HEK293 (cell line): ENCODE data around the gene RASGRF2.
"Not testable (repeated sequence)": the region's sequence is repeated elsewhere in the genome, so short reads cannot be mapped to it uniquely, and the experiment has no call there.

ENCODE experiments used
- CTCF ChIA-PET: fragments of 350-600 bp; formaldehyde crosslinking; extraction: SDS; loops from one replicate; lab custom pipeline; 2021; ENCODE audit warnings: antibody characterized with exemption; lab: Yijun Ruan, JAX
- POLR2A ChIA-PET: fragments of 300-600 bp; formaldehyde crosslinking; extraction: SDS; loops from one replicate; lab custom pipeline; 2020; ENCODE audit warnings: antibody characterized with exemption, inconsistent platforms; lab: Yijun Ruan, JAX
- H3K27ac ChIP-seq: fragments of 200-500 bp; sonication (Bioruptor generic); 2 replicates; pipeline ENCODE4 v1.5.1; 2014; ENCODE audit warnings: low read depth, low read length, control low read depth, inconsistent platforms; ENCODE audit errors: extremely low read depth
- H3K36me3 ChIP-seq, 2 experiments: fragments of 200-500 bp in 1 of 2; sonication (Bioruptor generic) in 1 of 2; 1 replicate in 1 of 2; 2 replicates in 1 of 2; pipeline ENCODE4 v1.5.1; 2014 to 2017; ENCODE audit warnings: inconsistent platforms in 2 of 2, low read length in 2 of 2; ENCODE audit not compliant: control insufficient read depth in 2 of 2, insufficient read depth in 1 of 2
- H3K4me1 ChIP-seq: fragments of 200-500 bp; sonication (Bioruptor generic); 2 replicates; pipeline ENCODE4 v1.5.1; 2014; ENCODE audit warnings: mild to moderate bottlenecking, low read length, inconsistent platforms; ENCODE audit not compliant: control insufficient read depth, insufficient read depth
- H3K4me3 ChIP-seq: 2 replicates; pipeline ENCODE4 v1.5.1; 2011; ENCODE audit warnings: low read depth, mild to moderate bottlenecking, control low read depth, low read length, moderate library complexity
- H3K9me3 ChIP-seq: fragments of 200-500 bp; sonication (Bioruptor generic); 2 replicates; pipeline ENCODE4 v1.5.1; 2014; ENCODE audit warnings: low read depth, low read length, inconsistent platforms; ENCODE audit not compliant: control insufficient read depth, insufficient read depth
- AEBP2 ChIP-seq: fragments of 450-650 bp; formaldehyde crosslinking; IDR thresholded peaks from 2 replicates; pipeline ENCODE4 v1.5.1; 2016; ENCODE audit warnings: missing biosample characterization, missing genetic modification characterization, borderline replicate concordance
- GLIS1 ChIP-seq: fragments of 450-650 bp; formaldehyde crosslinking; IDR thresholded peaks from 2 replicates; pipeline ENCODE4 v1.5.1; 2016; ENCODE audit warnings: missing biosample characterization, missing genetic modification characterization
- OSR2 ChIP-seq: fragments of 450-650 bp; formaldehyde crosslinking; IDR thresholded peaks from 2 replicates; pipeline ENCODE4 v1.5.1; 2016; ENCODE audit warnings: missing biosample characterization, missing genetic modification characterization
- ZBTB44 ChIP-seq: fragments of 450-650 bp; IDR thresholded peaks from 2 replicates; pipeline ENCODE4 v1.5.1; 2018; ENCODE audit warnings: missing biosample characterization, mild to moderate bottlenecking, missing genetic modification characterization
- ZEB2 ChIP-seq: fragments of 450-650 bp; formaldehyde crosslinking; IDR thresholded peaks from 2 replicates; pipeline ENCODE4 v1.5.1; 2016; ENCODE audit warnings: missing biosample characterization, missing genetic modification characterization
- ZFHX2 ChIP-seq: fragments of 450-650 bp; formaldehyde crosslinking; conservative IDR thresholded peaks from 2 replicates; pipeline ENCODE4 v1.5.1; 2016; ENCODE audit warnings: missing biosample characterization, missing genetic modification characterization
- ZNF148 ChIP-seq: fragments of 450-650 bp; formaldehyde crosslinking; IDR thresholded peaks from 2 replicates; pipeline ENCODE4 v1.5.0; 2017; ENCODE audit warnings: missing biosample characterization, missing genetic modification characterization, borderline replicate concordance
- ZNF175 ChIP-seq: fragments of 450-650 bp; formaldehyde crosslinking; IDR thresholded peaks from 2 replicates; pipeline ENCODE4 v1.5.1; 2016; ENCODE audit warnings: missing biosample characterization, missing genetic modification characterization
- ZNF19 ChIP-seq: fragments of 450-650 bp; formaldehyde crosslinking; IDR thresholded peaks from 2 replicates; pipeline ENCODE4; 2016; ENCODE audit warnings: missing biosample characterization, missing genetic modification characterization, low read depth
- ZNF335 ChIP-seq: fragments of 450-650 bp; formaldehyde crosslinking; conservative IDR thresholded peaks from 2 replicates; pipeline ENCODE4 v1.5.1; 2016; ENCODE audit warnings: missing biosample characterization, missing genetic modification characterization
- ZNF426 ChIP-seq: fragments of 450-650 bp; formaldehyde crosslinking; IDR thresholded peaks from 2 replicates; pipeline ENCODE4 v1.5.1; 2017; ENCODE audit warnings: missing biosample characterization, missing genetic modification characterization, mild to moderate bottlenecking, inconsistent platforms, moderate library complexity
- ZNF449 ChIP-seq: fragments of 450-650 bp; formaldehyde crosslinking; IDR thresholded peaks from 2 replicates; pipeline ENCODE4 v1.5.1; 2017; ENCODE audit warnings: missing biosample characterization, mild to moderate bottlenecking, missing genetic modification characterization, moderate library complexity
- ZNF560 ChIP-seq: fragments of 450-650 bp; formaldehyde crosslinking; IDR thresholded peaks from 2 replicates; pipeline ENCODE4 v1.5.1; 2017; ENCODE audit warnings: missing biosample characterization, missing genetic modification characterization, borderline replicate concordance
- ZNF629 ChIP-seq: fragments of 450-650 bp; formaldehyde crosslinking; IDR thresholded peaks from 2 replicates; pipeline ENCODE4 v1.5.1; 2017; ENCODE audit warnings: missing biosample characterization, missing genetic modification characterization
- ZNF660 ChIP-seq: fragments of 450-650 bp; IDR thresholded peaks from 2 replicates; pipeline ENCODE4 v1.5.1; 2018; ENCODE audit warnings: missing biosample characterization, mild to moderate bottlenecking, missing genetic modification characterization
- ZNF707 ChIP-seq: fragments of 450-650 bp; formaldehyde crosslinking; IDR thresholded peaks from 2 replicates; pipeline ENCODE4 v1.5.1; 2016; ENCODE audit warnings: missing biosample characterization, missing genetic modification characterization
- ZNF768 ChIP-seq: fragments of 450-650 bp; formaldehyde crosslinking; IDR thresholded peaks from 2 replicates; pipeline ENCODE4 v1.5.1; 2018; ENCODE audit warnings: missing biosample characterization, mild to moderate bottlenecking, missing genetic modification characterization

RASGRF2 gene

GRCh38 chr5:81017320-81017719 is 57.2 kb downstream of the RASGRF2 start:
- CTCF ChIA-PET, result no interaction called here
- TF ChIP-seq ZNF426 (tag by site-specific recombination), result no peak
- TF ChIP-seq ZNF768 (tag by site-specific recombination), result no peak
- no peak for TF ChIP-seq ZNF148
- no peak for TF ChIP-seq ZNF707 (tag by site-specific recombination)
- TF ChIP-seq ZNF629, result no peak
- TF ChIP-seq ZFHX2 (tag by site-specific recombination), result no peak
- no peak for TF ChIP-seq ZNF560 (tag by site-specific recombination)
- TF ChIP-seq ZNF449, result no peak
- no peak for TF ChIP-seq ZNF660
- no peak for TF ChIP-seq ZNF175 (tag by site-specific recombination)
- no peak for TF ChIP-seq ZBTB44
- TF ChIP-seq ZNF335 (tag by site-specific recombination), result no peak
- TF ChIP-seq OSR2 (tag by site-specific recombination), result no peak
- TF ChIP-seq AEBP2, result no peak
- no peak for TF ChIP-seq GLIS1 (tag by site-specific recombination)
- no peak for TF ChIP-seq ZNF19 (tag by site-specific recombination)
- TF ChIP-seq ZEB2 (tag by site-specific recombination), result no peak
- Histone ChIP-seq H3K27ac (no peak overlapping the region), H3K4me1 (peaks cover 4% of the 10 kb centered on the region; the same call in 1 of the 2 replicates), H3K4me3 (no peak overlapping the region), H3K9me3 (no peaks in the 10 kb centered on the region), H3K36me3 (no peaks in the 10 kb centered on the region)
- POLR2A ChIA-PET, result no interaction called here

- H3K4me1 ChIP-seq, H3K27ac ChIP-seq, POLR2A ChIA-PET, H3K36me3 ChIP-seq, H3K9me3 ChIP-seq, H3K4me3 ChIP-seq: not testable (repeated sequence)
- CTCF ChIA-PET, result interaction anchor here (0.7 kb wide), 1 partner anchor 331 kb away, joined by 3 read pairs; no protein-coding TSS in a partner anchor
Observed at GRCh38 chr5:81018608-81019007, 58.4 kb downstream of the RASGRF2 start.
